SK-N-MC (cell line): Measurements from ENCODE around the gene SUN1.

Source experiments
- EZH2 ChIP-seq: fragments of 200-600 bp; sonication (generic); IDR thresholded peaks from one replicate; pipeline ENCODE4 v1.6.1; 2017; ENCODE audit warnings: antibody characterized with exemption
- POLR2AphosphoS5 ChIP-seq: IDR thresholded peaks from 2 replicates; pipeline ENCODE4 v1.6.1; 2012; ENCODE audit warnings: mild to moderate bottlenecking, low read depth, low read length, borderline replicate concordance

GRCh38 chr7:903921-904755 lies 71.9 kb downstream of the SUN1 start:
- TF ChIP-seq EZH2: no peak
- no peak for TF ChIP-seq POLR2AphosphoS5
